K562 (cell line): Measurements from ENCODE around the gene ANKS1A. TPM values are rescaled to one million over a fixed set of nuclear protein-coding genes. Genes with fewer than 3 reads are reported as not detected.

ENCODE experiments used
- CCNT2 ChIP-seq: IDR thresholded peaks from 2 replicates; pipeline ENCODE4 v1.6.1; 2011; ENCODE audit warnings: borderline replicate concordance, low read depth, mild to moderate bottlenecking, moderate library complexity, mixed read lengths, low read length; ENCODE audit not compliant: insufficient read length; ENCODE audit errors: extremely low read depth
- HES1 ChIP-seq: fragments of 450-650 bp; IDR thresholded peaks from 2 replicates; pipeline ENCODE4 v1.6.1; 2016; ENCODE audit warnings: low read depth, mild to moderate bottlenecking, moderate library complexity
- SIN3B ChIP-seq: fragments of 450-650 bp; IDR thresholded peaks from 2 replicates; pipeline ENCODE4 v1.6.1; 2017; ENCODE audit warnings: low read depth, mild to moderate bottlenecking, moderate library complexity
- SRF ChIP-seq, 2 experiments: fragments of 250-450, 450-650 bp in 1 of 2; sonication (Bioruptor Pico) in 1 of 2; sonication (generic) in 1 of 2; formaldehyde crosslinking; IDR thresholded peaks; 2 replicates each; pipeline versions ENCODE4 v1.5.0 to v1.5.1; 2020 to 2022; ENCODE audit warnings: mild to moderate bottlenecking in 1 of 2, missing genetic modification reagents in 1 of 2
- ZBTB11 ChIP-seq, 3 experiments: fragments of 200-800 bp in 1 of 3; fragments of 250-450 bp in 1 of 3; fragments of 450-650 bp in 1 of 3; sonication (Bioruptor Pico) in 1 of 3; sonication (Bioruptor generic) in 1 of 3; formaldehyde crosslinking in 1 of 3; IDR thresholded peaks; 2 replicates each; pipeline versions ENCODE4 v1.6.1 to v1.8.0; 2016 to 2022; ENCODE audit warnings: mild to moderate bottlenecking in 2 of 3, missing genetic modification characterization in 2 of 3, missing compliant biosample characterization in 1 of 3, moderate library complexity in 1 of 3
- ZBTB43 ChIP-seq: sonication (generic); formaldehyde crosslinking; IDR thresholded peaks from 2 replicates; pipeline ENCODE4 v1.8.0; 2023; ENCODE audit warnings: mild to moderate bottlenecking, missing genetic modification reagents
- polyA plus RNA-seq, 8 experiments: library from polyadenylated mRNA; depleted of rRNA in 4 of 8; stranded (reverse) in 5 of 8; unstranded in 3 of 8; fragments of >200 nt; fragmentation: Nextera tagmentation in 2 of 8; fragmentation: Illumina TruSeq in 1 of 8; extraction: Ambion mirVana in 2 of 8; extraction: Trizol in 1 of 8; gene quantifications; 2 replicates each; pipeline versions ENCODE4 v1.2.1 to v1.2.3, GENCODE V29; 2011 to 2014; ENCODE audit warnings: inconsistent platforms in 1 of 8, missing spikeins in 1 of 8
- total RNA-seq, 7 experiments: library from RNA; depleted of rRNA in 6 of 7; stranded (reverse); fragments of >200 nt in 6 of 7; fragmentation: Illumina TruSeq in 2 of 7; extraction: Trizol in 2 of 7; gene quantifications; 2 replicates each; pipeline versions ENCODE4 v1.2.1 to v1.2.3, GENCODE V29; 2011 to 2021; ENCODE audit warnings: low replicate concordance in 1 of 7

The ANKS1A gene
- total and polyA plus RNA-seq, 9 of the 15 experiments (the other 6 are each of a cell fraction or from before 2014, with no cell fraction given), result 1.1 to 13.8 (median 5.3) TPM

GRCh38 chr6:34985236-34985635 is 96.2 kb downstream of the ANKS1A start (continued):
- TF ChIP-seq ZBTB11 (CRISPR knock-in tag; IDR thresholded peaks at IDR 0.05) (no peak), HES1 (no peak), SIN3B (no peak), ZBTB43 (CRISPR knock-in tag) (no peak), CCNT2 (no peak), SRF (CRISPR knock-in tag; IDR thresholded peaks at IDR 0.05) (no peak)
